Neural cell (in vitro differentiated cells): ENCODE results near the gene ZC3H8. TPM values are rescaled to one million over a fixed set of nuclear protein-coding genes. Genes with fewer than 3 reads are reported as not detected.
A peak's percentile ranks its signal among the peaks of the same experiment; 100 is the strongest.

ENCODE experiments used
- H2AFZ ChIP-seq: fragments of 200-600, 300-800 bp; sonication (generic), shearing (Covaris generic); 2 replicates; pipeline ENCODE4 v1.6.0; 2014; ENCODE audit warnings: low read depth, mild to moderate bottlenecking, antibody characterized with exemption, low read length, moderate library complexity
- H3F3A ChIP-seq: fragments of 200-600 bp; shearing (Covaris generic); 2 replicates; pipeline ENCODE4 v1.6.1; 2016; ENCODE audit warnings: mild to moderate bottlenecking, moderate library complexity, mixed read lengths, antibody characterized with exemption, low read length; ENCODE audit not compliant: insufficient read depth, poor library complexity, severe bottlenecking
- H3K27ac ChIP-seq: fragments of 200-600, 300-800 bp; sonication (generic), shearing (Covaris generic); 2 replicates; pipeline ENCODE4 v1.5.1; 2014; ENCODE audit warnings: mild to moderate bottlenecking, low read length, moderate library complexity
- H3K27me3 ChIP-seq: fragments of 300-800, 200-600 bp; sonication (generic), shearing (Covaris generic); 2 replicates; pipeline ENCODE4 v1.6.0; 2014; ENCODE audit warnings: mild to moderate bottlenecking, low read depth, low read length, moderate library complexity; ENCODE audit not compliant: insufficient read depth
- H3K36me3 ChIP-seq: fragments of 300-800, 200-600 bp; sonication (generic), shearing (Covaris generic); 2 replicates; pipeline ENCODE4 v1.5.1; 2014; ENCODE audit warnings: mild to moderate bottlenecking, antibody characterized with exemption, low read length, moderate library complexity; ENCODE audit not compliant: insufficient read depth
- H3K4me2 ChIP-seq: fragments of 300-800, 200-600 bp; sonication (generic), shearing (Covaris generic); 2 replicates; pipeline ENCODE4 v1.6.0; 2014; ENCODE audit warnings: mild to moderate bottlenecking, low read length
- H3K4me3 ChIP-seq: fragments of 300-800, 200-600 bp; sonication (generic), shearing (Covaris generic); 2 replicates; pipeline ENCODE4 v1.5.1; 2014; ENCODE audit warnings: mild to moderate bottlenecking, low read length, moderate library complexity
- H3K79me2 ChIP-seq: fragments of 200-600 bp; shearing (Covaris generic); replicated peaks from 2 replicates; pipeline ENCODE4 v1.6.0; 2014; ENCODE audit warnings: mild to moderate bottlenecking, low read length, moderate library complexity; ENCODE audit not compliant: insufficient read depth
- H3K9ac ChIP-seq: fragments of 300-800, 200-600 bp; sonication (generic), shearing (Covaris generic); 2 replicates; pipeline ENCODE4 v1.6.1; 2016; ENCODE audit warnings: mild to moderate bottlenecking, low read length, mixed read lengths
- H3K9me2 ChIP-seq: fragments of 200-600 bp; shearing (Covaris generic); 2 replicates; pipeline ENCODE4 v1.6.1; 2016; ENCODE audit warnings: mild to moderate bottlenecking, low read length, mixed read lengths; ENCODE audit not compliant: insufficient read depth
- H3K9me3 ChIP-seq: fragments of 200-600, 300-800 bp; sonication (generic), shearing (Covaris generic); 2 replicates; pipeline ENCODE4 v1.6.1; 2016; ENCODE audit warnings: mild to moderate bottlenecking, mixed run types, low read length, moderate library complexity, mixed read lengths
- H4K20me1 ChIP-seq: fragments of 200-600 bp; shearing (Covaris generic); 2 replicates; pipeline ENCODE4 v1.6.1; 2016; ENCODE audit warnings: mild to moderate bottlenecking, mixed run types; ENCODE audit not compliant: insufficient read depth
- EP300 ChIP-seq: fragments of 450-650 bp; conservative IDR thresholded peaks from 2 replicates; pipeline ENCODE4 v1.6.1; 2014; ENCODE audit warnings: antibody characterized with exemption, mild to moderate bottlenecking, moderate library complexity; ENCODE audit not compliant: poor library complexity, severe bottlenecking
- EZH2 ChIP-seq: fragments of 200-600, 300-800 bp; shearing (Covaris generic), sonication (generic); IDR thresholded peaks from 2 replicates; pipeline ENCODE4 v1.6.1; 2014; ENCODE audit warnings: antibody characterized with exemption, low read length, borderline replicate concordance, mild to moderate bottlenecking; ENCODE audit not compliant: insufficient read depth, poor library complexity, severe bottlenecking
- MXI1 ChIP-seq: fragments of 450-650 bp; conservative IDR thresholded peaks from 2 replicates; pipeline ENCODE4 v1.6.1; 2014; ENCODE audit warnings: antibody characterized with exemption, mild to moderate bottlenecking; ENCODE audit not compliant: poor library complexity, severe bottlenecking
- POLR2AphosphoS5 ChIP-seq: IDR thresholded peaks from 2 replicates; pipeline ENCODE4 v1.6.1; 2012
- RAD21 ChIP-seq: fragments of 450-650 bp; conservative IDR thresholded peaks from 2 replicates; pipeline ENCODE4 v1.6.1; 2014; ENCODE audit warnings: antibody characterized with exemption, mild to moderate bottlenecking, moderate library complexity
- REST ChIP-seq: IDR thresholded peaks from 2 replicates; pipeline ENCODE4 v1.6.1; 2012; ENCODE audit warnings: borderline replicate concordance
- SMC3 ChIP-seq: fragments of 450-650 bp; conservative IDR thresholded peaks from 2 replicates; pipeline ENCODE4 v1.6.1; 2014; ENCODE audit warnings: antibody characterized with exemption, mild to moderate bottlenecking, moderate library complexity; ENCODE audit not compliant: poor library complexity
- TAF1 ChIP-seq: IDR thresholded peaks from 2 replicates; pipeline ENCODE4 v1.6.1; 2012; ENCODE audit warnings: low read depth
- polyA plus RNA-seq: library from polyadenylated mRNA; depleted of rRNA; stranded (reverse); fragments of >200 nt; gene quantifications from 2 replicates; pipeline ENCODE4 v1.2.3, GENCODE V29; 2014
- TF ChIP-seq, protein P1 (sequence below): fragments of 450-650 bp; IDR thresholded peaks from 2 replicates; pipeline ENCODE4 v1.5.1; 2014; ENCODE audit warnings: antibody characterized with exemption, mild to moderate bottlenecking, moderate library complexity; ENCODE audit not compliant: poor library complexity, severe bottlenecking

The ZC3H8 gene
- polyA plus RNA-seq, 1 donor from 2014 or later, result 26.5 TPM

- H3K4me3 ChIP-seq, result peak overlapping the region; percentile 94
- H3K9me2 ChIP-seq, result no peaks in the 10 kb centered on the region
- no peaks in the 10 kb centered on the region for H3K27me3 ChIP-seq
- no peaks in the 10 kb centered on the region for H3K9me3 ChIP-seq
- H4K20me1 ChIP-seq, result no peaks in the 10 kb centered on the region
- peak overlapping the region; percentile 82 for H2AFZ ChIP-seq
- H3K9ac ChIP-seq, result peak overlapping the region; percentile 100
- H3K4me2 ChIP-seq, result peak overlapping the region; percentile 77
- no peaks in the 10 kb centered on the region for H3K36me3 ChIP-seq
- TF ChIP-seq POLR2AphosphoS5 (peak; percentile 66), SMC3 (no peak)
- no peaks in the 10 kb centered on the region for H3F3A ChIP-seq
- peak overlapping the region; percentile 99 for H3K27ac ChIP-seq
- H3K79me2 ChIP-seq, result peaks cover 4% of the 10 kb centered on the region
Measured at GRCh38 chr2:112275887-112276773, 21.3 kb upstream of the ZC3H8 start.

GRCh38 chr2:112275311-112275886 lies 20.6 kb upstream of the ZC3H8 start, which contains the start of gene ZC3H6:
ZC3H6 (plus strand) TSS chr2:112275597; CDS start chr2:112275995, 398 bp downstream.
- Histone ChIP-seq H3K27me3 (no peaks in the 10 kb centered on the region), H3K9ac (peak within 1 kb of the TSS; percentile 100), H3F3A (no peaks in the 10 kb centered on the region), H3K4me2 (peak within 1 kb of the TSS; percentile 79), H3K79me2 (peaks cover 4% of the 10 kb centered on the region), H2AFZ (peak within 1 kb of the TSS; percentile 82), H4K20me1 (no peaks in the 10 kb centered on the region), H3K9me3 (no peaks in the 10 kb centered on the region), H3K36me3 (no peaks in the 10 kb centered on the region), H3K27ac (peak within 1 kb of the TSS; percentile 99), H3K4me3 (peak within 1 kb of the TSS; percentile 94), H3K9me2 (no peaks in the 10 kb centered on the region)
- peak; percentile 54 for TF ChIP-seq MXI1
- TF ChIP-seq EP300, result peak; percentile 73
- TF ChIP-seq, protein P1, sequence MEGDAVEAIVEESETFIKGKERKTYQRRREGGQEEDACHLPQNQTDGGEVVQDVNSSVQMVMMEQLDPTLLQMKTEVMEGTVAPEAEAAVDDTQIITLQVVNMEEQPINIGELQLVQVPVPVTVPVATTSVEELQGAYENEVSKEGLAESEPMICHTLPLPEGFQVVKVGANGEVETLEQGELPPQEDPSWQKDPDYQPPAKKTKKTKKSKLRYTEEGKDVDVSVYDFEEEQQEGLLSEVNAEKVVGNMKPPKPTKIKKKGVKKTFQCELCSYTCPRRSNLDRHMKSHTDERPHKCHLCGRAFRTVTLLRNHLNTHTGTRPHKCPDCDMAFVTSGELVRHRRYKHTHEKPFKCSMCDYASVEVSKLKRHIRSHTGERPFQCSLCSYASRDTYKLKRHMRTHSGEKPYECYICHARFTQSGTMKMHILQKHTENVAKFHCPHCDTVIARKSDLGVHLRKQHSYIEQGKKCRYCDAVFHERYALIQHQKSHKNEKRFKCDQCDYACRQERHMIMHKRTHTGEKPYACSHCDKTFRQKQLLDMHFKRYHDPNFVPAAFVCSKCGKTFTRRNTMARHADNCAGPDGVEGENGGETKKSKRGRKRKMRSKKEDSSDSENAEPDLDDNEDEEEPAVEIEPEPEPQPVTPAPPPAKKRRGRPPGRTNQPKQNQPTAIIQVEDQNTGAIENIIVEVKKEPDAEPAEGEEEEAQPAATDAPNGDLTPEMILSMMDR, result peak; percentile 41
- no peak for TF ChIP-seq RAD21
- TF ChIP-seq REST, result peak; percentile 97
- TF ChIP-seq TAF1, result peak; percentile 96
- no peak for TF ChIP-seq EZH2
- TF ChIP-seq POLR2AphosphoS5, result peak; percentile 98
- TF ChIP-seq SMC3, result peak; percentile 38
